Endothelial cell of coronary artery (primary cell): ENCODE data around the gene SPACA7. TPM values are rescaled to one million over a fixed set of nuclear protein-coding genes. Genes with fewer than 3 reads are reported as not detected.

Experiments used
- total RNA-seq: library from RNA; depleted of rRNA; stranded (reverse); fragments of >200 nt; gene quantifications from 2 replicates; pipeline ENCODE4 v1.2.3, GENCODE V29; 2014

SPACA7 gene, protein sequence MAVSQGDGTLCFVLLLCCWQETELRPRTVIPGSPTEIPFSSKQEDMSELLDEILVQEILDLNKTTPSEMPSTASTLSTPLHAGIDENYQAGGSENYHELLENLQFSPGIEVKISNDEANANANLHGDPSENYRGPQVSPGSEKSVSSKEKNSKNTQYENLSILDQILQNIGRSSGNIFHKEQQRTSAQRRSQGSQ
- total RNA-seq, result not detected in 2 replicates

DNA sequence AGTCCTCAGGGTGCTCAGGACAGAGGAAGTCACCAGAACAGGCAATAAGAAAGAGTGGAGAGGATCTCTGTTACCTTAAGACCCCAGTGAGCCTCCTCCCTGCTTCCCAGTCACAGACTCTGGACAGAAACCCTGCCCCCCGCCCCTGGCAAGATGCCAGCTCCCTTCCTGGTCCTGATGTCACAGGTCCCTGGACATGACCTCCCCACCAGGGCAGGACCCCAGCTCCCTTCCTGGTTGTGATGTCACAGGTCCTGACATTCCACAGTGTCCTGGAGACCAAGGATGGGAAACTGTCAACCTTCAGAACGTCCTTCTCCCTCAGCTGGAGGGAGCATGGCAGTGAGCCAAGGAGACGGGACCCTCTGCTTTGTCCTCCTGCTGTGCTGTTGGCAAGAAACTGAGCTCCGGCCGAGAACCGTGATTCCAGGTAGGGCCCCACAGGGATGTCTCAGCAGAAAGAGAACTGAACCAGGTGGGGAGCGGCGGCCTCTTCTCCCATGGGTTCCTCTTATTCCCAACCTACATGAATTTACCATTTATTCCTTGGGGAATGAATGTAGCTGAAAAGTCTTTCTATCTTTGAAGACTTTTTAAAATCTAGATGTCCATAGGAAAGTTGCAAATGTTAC lies at the start of gene SPACA7:
TSS of gene SPACA7 (plus strand) at position 306 of the 632 bp plus-strand sequence. CDS start at position 337, 31 bp downstream.

Other genes starting within 250 kb of the SPACA7 start
- 19.8 and 20.0 TPM in 2 replicates for gene TUBGCP3, start 211.8 kb downstream of the SPACA7 start, total RNA-seq